Measurements from ENCODE around the gene ATP10D. TPM values are rescaled to one million over a fixed set of nuclear protein-coding genes. Genes with fewer than 3 reads are reported as not detected.

Gene ATP10D
- total RNA-seq, 1 donor from 2014 or later = 11.6 TPM

- no peak for DNase-seq (ENCODE audit: low spot score)
- intact Hi-C loops (cut with DNase I) = no loop called here
Observed at GRCh38 chr4:47562297-47562696, 77.2 kb downstream of the ATP10D start.

- intact Hi-C loops (cut with DNase I) = no loop called here
- DNase-seq (ENCODE audit: low spot score) = no peak
Observed at GRCh38 chr4:47566566-47566965, 81.5 kb downstream of the ATP10D start.

- no peak for DNase-seq (ENCODE audit: low spot score)
- intact Hi-C loops (cut with DNase I) = no loop called here
Observed at GRCh38 chr4:47566969-47567368, 81.9 kb downstream of the ATP10D start.

- intact Hi-C loops (cut with DNase I) = no loop called here
- DNase-seq (ENCODE audit: low spot score) = no peak
Observed at GRCh38 chr4:47567511-47567910, 82.4 kb downstream of the ATP10D start.

GRCh38 chr4:47570816-47571215 lies 85.7 kb downstream of the ATP10D start:
- intact Hi-C loops (cut with DNase I) = no loop called here
- DNase-seq (ENCODE audit: low spot score) = no peak

GRCh38 chr4:47572981-47573380 lies 87.9 kb downstream of the ATP10D start:
- no peak for DNase-seq (ENCODE audit: low spot score)
- intact Hi-C loops (cut with DNase I) = no loop called here

- intact Hi-C loops (cut with DNase I) = no loop called here
Observed at GRCh38 chr4:47577779-47578553, 92.9 kb downstream of the ATP10D start.

GRCh38 chr4:47579235-47579634 lies 94.2 kb downstream of the ATP10D start:
- intact Hi-C loops (cut with DNase I) = no loop called here
- DNase-seq (ENCODE audit: low spot score) = no peak

More at GRCh38 chr4:47577779-47578553, 92.9 kb downstream of the ATP10D start:
- DNase-seq (ENCODE audit: low spot score) = no peak

GRCh38 chr4:47590325-47590724 lies 105.2 kb downstream of the ATP10D start:
- intact Hi-C loops (cut with DNase I) = no loop called here

GRCh38 chr4:47597696-47598095 lies 112.6 kb downstream of the ATP10D start:
- intact Hi-C loops (cut with DNase I) = no loop called here
- DNase-seq (ENCODE audit: low spot score) = no peak

More at GRCh38 chr4:47590325-47590724, 105.2 kb downstream of the ATP10D start:
- no peak for DNase-seq (ENCODE audit: low spot score)

GRCh38 chr4:47598320-47598719 lies 113.2 kb downstream of the ATP10D start:
- intact Hi-C loops (cut with DNase I) = no loop called here
- no peak for DNase-seq (ENCODE audit: low spot score)

GRCh38 chr4:47598896-47599295 lies 113.8 kb downstream of the ATP10D start:
- intact Hi-C loops (cut with DNase I) = no loop called here
- DNase-seq (ENCODE audit: low spot score) = no peak

- intact Hi-C loops (cut with DNase I) = no loop called here
- no peak for DNase-seq (ENCODE audit: low spot score)
Observed at GRCh38 chr4:47606482-47606881, 121.4 kb downstream of the ATP10D start.

GRCh38 chr4:47612116-47613023 lies 127.3 kb downstream of the ATP10D start:
- no peak for DNase-seq (ENCODE audit: low spot score)
- intact Hi-C loops (cut with DNase I) = no loop called here

- DNase-seq (ENCODE audit: low spot score) = no peak
- intact Hi-C loops (cut with DNase I) = no loop called here
Observed at GRCh38 chr4:47615385-47615784, 130.3 kb downstream of the ATP10D start.

GRCh38 chr4:47617607-47618006 lies 132.5 kb downstream of the ATP10D start:
- intact Hi-C loops (cut with DNase I) = no loop called here
- no peak for DNase-seq (ENCODE audit: low spot score)

- DNase-seq (ENCODE audit: low spot score) = no peak
- intact Hi-C loops (cut with DNase I) = no loop called here
Observed at GRCh38 chr4:47619691-47620090, 134.6 kb downstream of the ATP10D start.

GRCh38 chr4:47621181-47621580 lies 136.1 kb downstream of the ATP10D start:
- DNase-seq (ENCODE audit: low spot score) = no peak
- intact Hi-C loops (cut with DNase I) = no loop called here

- intact Hi-C loops (cut with DNase I) = no loop called here
- no peak for DNase-seq (ENCODE audit: low spot score)
Observed at GRCh38 chr4:47624031-47624441, 139.0 kb downstream of the ATP10D start.

- DNase-seq (ENCODE audit: low spot score) = no peak
- intact Hi-C loops (cut with DNase I) = no loop called here
Observed at GRCh38 chr4:47631161-47631560, 146.1 kb downstream of the ATP10D start.

GRCh38 chr4:47639531-47639930 lies 154.5 kb downstream of the ATP10D start:
- intact Hi-C loops (cut with DNase I) = no loop called here
- no peak for DNase-seq (ENCODE audit: low spot score)

Measured in cardiac septum (tissue), 1 donor.